A549 treated with ZK216348 at 1 μM for 4 hours (cell line): ENCODE results near the gene NCR2. TPM values are rescaled to one million over a fixed set of nuclear protein-coding genes. Genes with fewer than 3 reads are reported as not detected.

Source experiments
- total RNA-seq: library from RNA; stranded (reverse); fragments of 200-300 nt; extraction: Qiagen RNA extraction; gene quantifications from 5 replicates; pipeline ENCODE4 v1.2.3, GENCODE V29; 2022; ENCODE audit warnings: low read depth

NCR2 gene, protein sequence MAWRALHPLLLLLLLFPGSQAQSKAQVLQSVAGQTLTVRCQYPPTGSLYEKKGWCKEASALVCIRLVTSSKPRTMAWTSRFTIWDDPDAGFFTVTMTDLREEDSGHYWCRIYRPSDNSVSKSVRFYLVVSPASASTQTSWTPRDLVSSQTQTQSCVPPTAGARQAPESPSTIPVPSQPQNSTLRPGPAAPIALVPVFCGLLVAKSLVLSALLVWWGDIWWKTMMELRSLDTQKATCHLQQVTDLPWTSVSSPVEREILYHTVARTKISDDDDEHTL
- not detected in 5 replicates for total RNA-seq

DNA sequence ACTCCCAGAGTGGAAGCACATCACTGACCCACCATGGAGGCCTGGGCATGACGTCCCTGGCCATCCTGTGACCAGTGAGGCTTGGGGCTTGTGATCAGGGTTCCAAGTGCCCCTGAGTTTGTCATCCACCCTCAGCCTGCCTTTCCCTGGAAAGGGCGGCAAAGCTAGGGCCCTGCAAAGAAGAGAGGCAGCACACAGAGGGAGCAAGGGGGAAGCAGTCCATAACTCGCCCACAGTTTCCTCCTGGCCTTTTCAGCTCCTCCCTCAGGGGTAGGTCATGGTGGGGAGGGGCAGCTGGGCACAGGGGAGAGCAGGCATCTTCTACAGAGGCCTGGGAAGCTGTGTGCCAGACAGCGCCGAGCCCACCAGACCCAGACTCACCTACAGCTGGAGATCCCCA is at the start of gene NCR2:
TSS of gene NCR2 (plus strand) at position 313 of the 400 bp plus-strand sequence. CDS start 269 bp downstream, outside the sequence.

DNA sequence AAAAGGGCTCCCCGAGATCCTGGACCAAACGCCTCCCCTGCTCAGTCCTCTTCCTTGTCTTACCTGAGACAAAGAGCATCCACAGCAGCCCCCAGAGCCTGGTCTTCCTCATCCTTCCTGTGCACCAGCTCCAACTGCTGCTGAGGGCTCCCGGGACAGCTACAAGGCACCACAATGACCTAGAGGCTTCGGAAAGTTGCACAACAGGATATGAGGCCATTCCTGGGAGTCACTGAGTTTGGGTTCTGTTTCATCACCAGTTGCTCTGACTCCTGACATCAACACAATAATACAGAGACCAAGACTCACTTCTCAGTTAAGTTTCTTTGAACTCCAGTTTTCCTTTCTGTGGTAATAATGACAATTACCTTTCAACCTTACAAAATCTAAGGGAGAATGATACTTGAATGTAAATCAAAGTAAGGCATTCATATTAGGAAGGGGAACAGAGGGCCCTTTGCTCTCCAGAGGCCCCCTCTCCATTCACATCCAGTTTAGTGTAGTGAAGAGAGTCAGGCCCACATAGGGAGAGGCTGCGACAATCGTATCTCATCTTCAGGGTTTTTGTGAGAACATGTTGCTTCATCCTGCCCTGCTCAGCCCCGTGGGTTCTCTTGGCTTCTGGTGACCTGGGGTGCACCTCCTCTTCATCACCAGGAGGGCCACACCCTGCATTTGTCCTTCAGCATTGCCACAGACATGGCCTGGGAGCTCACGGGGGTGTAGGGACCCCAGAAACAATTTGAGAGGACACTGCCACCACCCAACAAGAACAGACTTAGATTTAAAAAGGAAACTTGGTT is 48.7 kb upstream of the NCR2 start, which contains the start of gene TREM1:
TSS of gene TREM1 (minus strand) at position 139 of the 803 bp plus-strand sequence. CDS start at position 112, 27 bp downstream.

Other genes with a start within 250 kb of the NCR2 start
- gene TREML1, start 181.3 kb upstream of the NCR2 start, total RNA-seq, result not detected in 5 replicates
- not detected in 5 replicates for gene TREM2, start 172.5 kb upstream of the NCR2 start, total RNA-seq
- gene TREML2, start 134.5 kb upstream of the NCR2 start, total RNA-seq, result not detected in 5 replicates
- not detected in 5 replicates for gene TREML4, start 107.3 kb upstream of the NCR2 start, total RNA-seq
- gene TREM1, start 48.9 kb upstream of the NCR2 start, total RNA-seq, result 0.36 to 0.58 TPM in 2 of 5 replicates, not detected in the others
- 12.5 to 28.7 TPM (median 24.7 TPM) in 5 replicates for gene FOXP4, start 210.8 kb downstream of the NCR2 start, total RNA-seq